WTC11 (cell line): Measurements from ENCODE around the gene ARMC7. TPM values are rescaled to one million over a fixed set of nuclear protein-coding genes. Genes with fewer than 3 reads are reported as not detected.

Experiments used
- ATF1 ChIP-seq: sonication (generic); formaldehyde crosslinking; IDR thresholded peaks from 2 replicates; pipeline ENCODE4 v1.8.1; 2023; ENCODE audit warnings: mild to moderate bottlenecking, moderate library complexity, missing genetic modification reagents
- CREB1 ChIP-seq: sonication (generic); formaldehyde crosslinking; IDR thresholded peaks from 2 replicates; pipeline ENCODE4 v1.8.0; 2023; ENCODE audit warnings: mild to moderate bottlenecking, missing genetic modification reagents
- E2F1 ChIP-seq: sonication (generic); formaldehyde crosslinking; IDR thresholded peaks from 2 replicates; pipeline ENCODE4 v1.8.0; 2022; ENCODE audit warnings: mild to moderate bottlenecking, missing genetic modification reagents
- ESRRA ChIP-seq: sonication (generic); formaldehyde crosslinking; IDR thresholded peaks from 2 replicates; pipeline ENCODE4 v1.8.1; 2022; ENCODE audit warnings: mild to moderate bottlenecking, missing genetic modification reagents, borderline replicate concordance
- GTF2I ChIP-seq: fragments of 250-450 bp; sonication (Bioruptor Pico); conservative IDR thresholded peaks from 2 replicates; pipeline ENCODE4 v1.4.0; 2021; ENCODE audit warnings: mild to moderate bottlenecking
- HMGA2 ChIP-seq: fragments of 250-450 bp; sonication (Bioruptor Pico); IDR thresholded peaks from 2 replicates; pipeline ENCODE4 v1.4.0; 2021; ENCODE audit warnings: mild to moderate bottlenecking, moderate library complexity
- IRF2 ChIP-seq: sonication (generic); formaldehyde crosslinking; IDR thresholded peaks from 2 replicates; pipeline ENCODE4 v1.8.0; 2022; ENCODE audit warnings: low read depth, missing genetic modification reagents, borderline replicate concordance
- JAZF1 ChIP-seq: fragments of 250-450 bp; sonication (Bioruptor Pico); IDR thresholded peaks from 2 replicates; pipeline ENCODE4 v1.9.0; 2021; ENCODE audit warnings: moderate library complexity, mild to moderate bottlenecking, inconsistent platforms
- KAT7 ChIP-seq: sonication (generic); formaldehyde crosslinking; IDR thresholded peaks from 2 replicates; pipeline ENCODE4 v1.8.1; 2023; ENCODE audit warnings: missing genetic modification reagents, mild to moderate bottlenecking, borderline replicate concordance
- MXD4 ChIP-seq: fragments of 250-450 bp; sonication (Bioruptor Pico); IDR thresholded peaks from 2 replicates; pipeline ENCODE4 v1.8.0; 2021; ENCODE audit warnings: mild to moderate bottlenecking, moderate library complexity, borderline replicate concordance
- NR1H2 ChIP-seq: sonication (generic); formaldehyde crosslinking; IDR thresholded peaks from 2 replicates; pipeline ENCODE4 v1.9.0; 2021; ENCODE audit warnings: mild to moderate bottlenecking, moderate library complexity, missing genetic modification reagents
- PRRX2 ChIP-seq: fragments of 250-450 bp; sonication (Bioruptor Pico); IDR thresholded peaks from 2 replicates; pipeline ENCODE4 v1.8.0; 2021; ENCODE audit warnings: mild to moderate bottlenecking
- STAT6 ChIP-seq: sonication (generic); formaldehyde crosslinking; conservative IDR thresholded peaks from 2 replicates; pipeline ENCODE4 v1.8.1; 2023; ENCODE audit warnings: mild to moderate bottlenecking, low read depth, missing genetic modification reagents, moderate library complexity
- TEAD4 ChIP-seq: sonication (generic); formaldehyde crosslinking; IDR thresholded peaks from 2 replicates; pipeline ENCODE4 v1.8.0; 2022; ENCODE audit warnings: mild to moderate bottlenecking, missing genetic modification reagents
- ZNF138 ChIP-seq: sonication (generic); formaldehyde crosslinking; conservative IDR thresholded peaks from 2 replicates; pipeline ENCODE4 v1.8.1; 2022; ENCODE audit warnings: mild to moderate bottlenecking, moderate library complexity, missing genetic modification reagents
- ZNF281 ChIP-seq: sonication (generic); formaldehyde crosslinking; IDR thresholded peaks from 2 replicates; pipeline ENCODE4 v1.8.0; 2023; ENCODE audit warnings: mild to moderate bottlenecking, missing genetic modification reagents
- ZNF671 ChIP-seq: fragments of 250-450 bp; sonication (Bioruptor Pico); IDR thresholded peaks from 2 replicates; pipeline ENCODE4 v1.8.0; 2021; ENCODE audit warnings: mild to moderate bottlenecking
- total RNA-seq: library from RNA; stranded (reverse); gene quantifications from 3 replicates; pipeline ENCODE4 v1.2.3, GENCODE V29; 2021
- TF ChIP-seq, protein P1 (sequence below): sonication (generic); formaldehyde crosslinking; IDR thresholded peaks from 2 replicates; pipeline ENCODE4 v1.8.0; 2023; ENCODE audit warnings: missing genetic modification reagents, mild to moderate bottlenecking, borderline replicate concordance
- TF ChIP-seq, protein P2 (sequence below): fragments of 250-450 bp; sonication (Bioruptor Pico); conservative IDR thresholded peaks from 2 replicates; pipeline ENCODE4 v1.9.0; 2021; ENCODE audit warnings: mild to moderate bottlenecking
- TF ChIP-seq, protein P3 (sequence below): sonication (generic); formaldehyde crosslinking; IDR thresholded peaks from 2 replicates; pipeline ENCODE4 v1.8.0; 2022; ENCODE audit warnings: missing genetic modification reagents
- TF ChIP-seq, protein P4 (sequence below): sonication (generic); formaldehyde crosslinking; conservative IDR thresholded peaks from 2 replicates; pipeline ENCODE4 v1.8.1; 2022; ENCODE audit warnings: mild to moderate bottlenecking, missing genetic modification reagents

The ARMC7 gene
- total RNA-seq, 1 experiment from 2014 or later: 13.2 TPM

DNA sequence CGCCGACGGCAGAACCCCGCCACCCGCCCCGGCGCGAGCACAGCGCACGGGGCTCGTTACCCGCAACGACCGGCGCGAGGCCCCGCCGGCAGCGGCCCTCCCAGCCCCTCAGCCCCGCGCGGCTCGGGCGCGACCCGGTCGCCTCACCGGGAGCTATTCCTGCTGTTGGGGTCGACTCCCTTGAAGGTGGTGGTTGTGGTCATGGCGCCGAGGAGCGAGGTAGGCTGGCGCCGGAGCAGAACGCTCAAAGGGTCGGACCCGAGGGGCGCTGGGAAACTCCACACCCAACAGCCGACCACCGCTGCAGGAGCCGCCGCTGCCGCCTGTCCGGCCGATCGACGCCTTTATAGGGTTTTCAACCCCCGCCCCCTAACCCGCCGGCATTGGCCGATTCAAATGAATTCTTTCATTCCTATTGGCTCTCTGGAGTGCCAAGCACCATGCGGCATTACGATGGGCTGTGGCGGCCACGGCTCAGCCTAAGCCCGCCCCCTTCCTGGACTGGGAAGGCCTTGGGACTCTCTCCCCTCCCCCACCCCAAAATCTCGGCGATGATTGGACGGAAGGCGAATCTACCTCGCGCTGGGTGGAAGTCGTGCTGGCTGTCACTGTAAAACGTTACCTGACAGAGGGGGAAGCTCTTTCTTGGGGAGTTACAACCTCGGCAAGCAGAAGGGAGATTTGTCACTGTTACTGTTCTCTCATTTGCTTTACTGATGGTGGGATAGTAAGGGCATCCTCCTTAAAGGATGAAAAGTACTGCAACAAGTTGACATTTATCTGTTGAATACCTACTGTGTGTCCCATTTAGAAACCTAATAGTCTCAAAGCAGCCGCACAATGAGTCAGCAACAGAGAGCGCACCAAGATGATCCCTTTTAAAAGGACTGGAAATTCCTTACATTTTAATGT is 44.7 kb downstream of the ARMC7 start, which contains the start of gene JPT1 (continued):
- no peak for TF ChIP-seq JAZF1
- TF ChIP-seq, protein P1, sequence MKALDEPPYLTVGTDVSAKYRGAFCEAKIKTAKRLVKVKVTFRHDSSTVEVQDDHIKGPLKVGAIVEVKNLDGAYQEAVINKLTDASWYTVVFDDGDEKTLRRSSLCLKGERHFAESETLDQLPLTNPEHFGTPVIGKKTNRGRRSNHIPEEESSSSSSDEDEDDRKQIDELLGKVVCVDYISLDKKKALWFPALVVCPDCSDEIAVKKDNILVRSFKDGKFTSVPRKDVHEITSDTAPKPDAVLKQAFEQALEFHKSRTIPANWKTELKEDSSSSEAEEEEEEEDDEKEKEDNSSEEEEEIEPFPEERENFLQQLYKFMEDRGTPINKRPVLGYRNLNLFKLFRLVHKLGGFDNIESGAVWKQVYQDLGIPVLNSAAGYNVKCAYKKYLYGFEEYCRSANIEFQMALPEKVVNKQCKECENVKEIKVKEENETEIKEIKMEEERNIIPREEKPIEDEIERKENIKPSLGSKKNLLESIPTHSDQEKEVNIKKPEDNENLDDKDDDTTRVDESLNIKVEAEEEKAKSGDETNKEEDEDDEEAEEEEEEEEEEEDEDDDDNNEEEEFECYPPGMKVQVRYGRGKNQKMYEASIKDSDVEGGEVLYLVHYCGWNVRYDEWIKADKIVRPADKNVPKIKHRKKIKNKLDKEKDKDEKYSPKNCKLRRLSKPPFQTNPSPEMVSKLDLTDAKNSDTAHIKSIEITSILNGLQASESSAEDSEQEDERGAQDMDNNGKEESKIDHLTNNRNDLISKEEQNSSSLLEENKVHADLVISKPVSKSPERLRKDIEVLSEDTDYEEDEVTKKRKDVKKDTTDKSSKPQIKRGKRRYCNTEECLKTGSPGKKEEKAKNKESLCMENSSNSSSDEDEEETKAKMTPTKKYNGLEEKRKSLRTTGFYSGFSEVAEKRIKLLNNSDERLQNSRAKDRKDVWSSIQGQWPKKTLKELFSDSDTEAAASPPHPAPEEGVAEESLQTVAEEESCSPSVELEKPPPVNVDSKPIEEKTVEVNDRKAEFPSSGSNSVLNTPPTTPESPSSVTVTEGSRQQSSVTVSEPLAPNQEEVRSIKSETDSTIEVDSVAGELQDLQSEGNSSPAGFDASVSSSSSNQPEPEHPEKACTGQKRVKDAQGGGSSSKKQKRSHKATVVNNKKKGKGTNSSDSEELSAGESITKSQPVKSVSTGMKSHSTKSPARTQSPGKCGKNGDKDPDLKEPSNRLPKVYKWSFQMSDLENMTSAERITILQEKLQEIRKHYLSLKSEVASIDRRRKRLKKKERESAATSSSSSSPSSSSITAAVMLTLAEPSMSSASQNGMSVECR (CRISPR knock-in tag): peak; percentile 80
- no peak for TF ChIP-seq TEAD4 (CRISPR knock-in tag)
- TF ChIP-seq IRF2 (CRISPR knock-in tag): no peak
- TF ChIP-seq ATF1 (CRISPR knock-in tag): no peak
- TF ChIP-seq KAT7 (CRISPR knock-in tag): peak; percentile 66; the same call in 1 of the 2 replicates
- TF ChIP-seq, protein P2, sequence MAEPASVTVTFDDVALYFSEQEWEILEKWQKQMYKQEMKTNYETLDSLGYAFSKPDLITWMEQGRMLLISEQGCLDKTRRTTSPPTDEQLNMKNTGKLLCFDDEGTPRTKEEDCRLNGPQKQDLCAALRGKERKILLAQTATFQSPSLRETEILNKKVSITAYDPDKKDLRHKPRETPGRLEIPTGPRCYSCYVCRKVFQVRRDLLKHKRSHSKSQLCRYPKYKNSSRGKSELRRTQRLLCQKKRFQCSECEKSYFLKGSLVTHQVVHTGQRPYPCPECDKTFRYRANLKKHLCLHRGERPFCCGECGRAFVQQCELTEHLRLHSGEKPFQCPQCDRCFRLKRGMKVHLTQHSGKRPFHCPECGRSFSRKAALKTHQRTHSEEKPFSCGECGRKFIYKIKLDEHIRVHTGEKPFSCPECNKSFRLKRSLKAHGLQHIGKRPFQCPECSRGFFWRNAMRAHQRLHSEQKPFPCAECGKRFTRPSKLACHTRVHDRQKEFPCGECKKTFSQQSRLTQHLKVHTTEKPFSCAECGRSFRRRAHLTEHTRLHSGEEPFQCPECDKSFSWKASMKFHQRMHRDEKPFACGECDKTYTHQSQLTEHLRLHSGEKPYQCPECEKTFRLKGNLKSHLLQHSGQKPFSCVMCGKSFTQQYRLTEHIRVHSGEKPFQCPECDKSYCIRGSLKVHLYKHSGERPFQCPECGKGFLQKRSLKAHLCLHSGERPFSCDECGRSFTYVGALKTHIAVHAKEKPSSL (CRISPR knock-in tag): no peak
- TF ChIP-seq HMGA2 (CRISPR knock-in tag): no peak
- no peak for TF ChIP-seq E2F1 (CRISPR knock-in tag)
- no peak for TF ChIP-seq CREB1
- TF ChIP-seq PRRX2 (CRISPR knock-in tag): no peak
- TF ChIP-seq STAT6 (CRISPR knock-in tag): no peak
- TF ChIP-seq ZNF671 (CRISPR knock-in tag): no peak; the same call in 1 of the 2 replicates
- no peak for TF ChIP-seq NR1H2
- TF ChIP-seq ZNF281 (CRISPR knock-in tag): peak; percentile 84
- TF ChIP-seq MXD4 (CRISPR knock-in tag): no peak
- peak; percentile 71; the same call in 1 of the 2 replicates for TF ChIP-seq ESRRA (CRISPR knock-in tag)
- TF ChIP-seq ZNF138: no peak
- TF ChIP-seq GTF2I (CRISPR knock-in tag): no peak
- TF ChIP-seq, protein P3, sequence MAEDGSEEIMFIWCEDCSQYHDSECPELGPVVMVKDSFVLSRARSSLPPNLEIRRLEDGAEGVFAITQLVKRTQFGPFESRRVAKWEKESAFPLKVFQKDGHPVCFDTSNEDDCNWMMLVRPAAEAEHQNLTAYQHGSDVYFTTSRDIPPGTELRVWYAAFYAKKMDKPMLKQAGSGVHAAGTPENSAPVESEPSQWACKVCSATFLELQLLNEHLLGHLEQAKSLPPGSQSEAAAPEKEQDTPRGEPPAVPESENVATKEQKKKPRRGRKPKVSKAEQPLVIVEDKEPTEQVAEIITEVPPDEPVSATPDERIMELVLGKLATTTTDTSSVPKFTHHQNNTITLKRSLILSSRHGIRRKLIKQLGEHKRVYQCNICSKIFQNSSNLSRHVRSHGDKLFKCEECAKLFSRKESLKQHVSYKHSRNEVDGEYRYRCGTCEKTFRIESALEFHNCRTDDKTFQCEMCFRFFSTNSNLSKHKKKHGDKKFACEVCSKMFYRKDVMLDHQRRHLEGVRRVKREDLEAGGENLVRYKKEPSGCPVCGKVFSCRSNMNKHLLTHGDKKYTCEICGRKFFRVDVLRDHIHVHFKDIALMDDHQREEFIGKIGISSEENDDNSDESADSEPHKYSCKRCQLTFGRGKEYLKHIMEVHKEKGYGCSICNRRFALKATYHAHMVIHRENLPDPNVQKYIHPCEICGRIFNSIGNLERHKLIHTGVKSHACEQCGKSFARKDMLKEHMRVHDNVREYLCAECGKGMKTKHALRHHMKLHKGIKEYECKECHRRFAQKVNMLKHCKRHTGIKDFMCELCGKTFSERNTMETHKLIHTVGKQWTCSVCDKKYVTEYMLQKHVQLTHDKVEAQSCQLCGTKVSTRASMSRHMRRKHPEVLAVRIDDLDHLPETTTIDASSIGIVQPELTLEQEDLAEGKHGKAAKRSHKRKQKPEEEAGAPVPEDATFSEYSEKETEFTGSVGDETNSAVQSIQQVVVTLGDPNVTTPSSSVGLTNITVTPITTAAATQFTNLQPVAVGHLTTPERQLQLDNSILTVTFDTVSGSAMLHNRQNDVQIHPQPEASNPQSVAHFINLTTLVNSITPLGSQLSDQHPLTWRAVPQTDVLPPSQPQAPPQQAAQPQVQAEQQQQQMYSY (CRISPR knock-in tag): no peak
- TF ChIP-seq, protein P4, sequence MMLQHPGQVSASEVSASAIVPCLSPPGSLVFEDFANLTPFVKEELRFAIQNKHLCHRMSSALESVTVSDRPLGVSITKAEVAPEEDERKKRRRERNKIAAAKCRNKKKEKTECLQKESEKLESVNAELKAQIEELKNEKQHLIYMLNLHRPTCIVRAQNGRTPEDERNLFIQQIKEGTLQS (CRISPR knock-in tag): no peak
